Measurements from ENCODE around the gene KIF12. TPM values are rescaled to one million over a fixed set of nuclear protein-coding genes. Genes with fewer than 3 reads are reported as not detected.

KIF12 gene
- total and polyA plus RNA-seq, 2 donors (not counting 3 experiments of a cell fraction or from before 2014, with no cell fraction given), result 0.46 to 0.97 TPM

- Histone ChIP-seq H3K36me3 (ENCODE audit: control insufficient read depth in 2 of 2, extremely low read depth in 1 of 2, insufficient read depth in 2 of 2, low read length in 2 of 2) (no peaks in the 10 kb centered on the region), H3K27ac (ENCODE audit: insufficient read depth, low read depth, low read length) (no peak overlapping the region), H3K9me1 (replicated peaks; ENCODE audit: control insufficient read depth, extremely low read depth, insufficient read depth, low read length) (no peaks in the 10 kb centered on the region), H3K4me3 (replicated peaks in 1 of 3; ENCODE audit: insufficient read depth in 1 of 3, low read depth in 1 of 3, low read length in 3 of 3) (no peak overlapping the region), H2AFZ (ENCODE audit: low read depth, low read length) (no peak overlapping the region), H4K20me1 (replicated peaks; ENCODE audit: control insufficient read depth, extremely low read depth, insufficient read depth, low read length) (no peaks in the 10 kb centered on the region), H3K4me2 (ENCODE audit: insufficient read depth, low read length) (no peak overlapping the region), H3K4me1 (ENCODE audit: control insufficient read depth, extremely low read depth, insufficient read depth, low read length) (no peaks in the 10 kb centered on the region), H3K9ac (replicated peaks; ENCODE audit: extremely low read depth, insufficient read depth, low read length) (no peak overlapping the region), H3K9me3 (replicated peaks; ENCODE audit: control insufficient read depth, insufficient read depth, low read length) (no peaks in the 10 kb centered on the region), H3K27me3 (ENCODE audit: control insufficient read depth in 2 of 2, insufficient read depth in 2 of 2, low read length in 2 of 2) (peaks cover 7 to 18% of the 10 kb centered on the region in 2 experiments), H3K79me2 (ENCODE audit: control insufficient read depth, insufficient read depth, low read length) (no peaks in the 10 kb centered on the region)
- FAIRE-seq (no peak), DNase-seq (ENCODE audit: low read depth, low spot score) (no peak)
- BruUV-seq (replicated peaks), result no TSS peak
- TF ChIP-seq MYC (IDR thresholded peaks at IDR 0.05; ENCODE audit: low read depth, low read length), result no peak
- TF ChIP-seq CTCF (IDR thresholded peaks at IDR 0.05; ENCODE audit: extremely low read depth in 1 of 2, insufficient read depth in 1 of 2, low read depth in 1 of 2, low read length in 2 of 2), result no peak
- no peak for TF ChIP-seq EZH2 (IDR thresholded peaks at IDR 0.05; ENCODE audit: borderline replicate concordance, low read depth, low read length, severe bottlenecking)
- TF ChIP-seq GATA2 (IDR thresholded peaks at IDR 0.05; ENCODE audit: insufficient read depth, insufficient read length, low read depth, low read length), result no peak
- TF ChIP-seq POLR2A (IDR thresholded peaks at IDR 0.05; ENCODE audit: low read depth, low read length), result no peak
- no peak for TF ChIP-seq JUN (IDR thresholded peaks at IDR 0.05; ENCODE audit: borderline replicate concordance, insufficient read depth, insufficient read length, low read depth)
- ChIA-PET CTCF (interaction anchor here (0.9 to 6.1 kb wide), 3 partner anchors 14 to 205 kb away, joined by 3 to 195 read pairs (median 159); no protein-coding TSS in a partner anchor), POLR2A (no interaction called here)
- dilution Hi-C loops (cut with MboI; ENCODE audit: extremely low pct_ligation_motif_present, low sequenced_read_pairs) (loop anchor here (25.0 kb wide), 1 partner anchor 201 kb away; no protein-coding TSS in a partner anchor), intact Hi-C loops (cut with micrococcal nuclease) (no loop called here)
Observed at GRCh38 chr9:114086009-114086408, 13.1 kb downstream of the KIF12 start.
